CD4-positive, alpha-beta T cell treated with Interleukin-4 for 1 hour (primary cell): ENCODE measurements around the gene TTI1.

Source experiments
- DNase-seq, 2 donors: peaks; one replicate each; pipeline ENCODE4 v3.0.0-alpha.2; 2020 to 2022

Gene TTI1

DNA sequence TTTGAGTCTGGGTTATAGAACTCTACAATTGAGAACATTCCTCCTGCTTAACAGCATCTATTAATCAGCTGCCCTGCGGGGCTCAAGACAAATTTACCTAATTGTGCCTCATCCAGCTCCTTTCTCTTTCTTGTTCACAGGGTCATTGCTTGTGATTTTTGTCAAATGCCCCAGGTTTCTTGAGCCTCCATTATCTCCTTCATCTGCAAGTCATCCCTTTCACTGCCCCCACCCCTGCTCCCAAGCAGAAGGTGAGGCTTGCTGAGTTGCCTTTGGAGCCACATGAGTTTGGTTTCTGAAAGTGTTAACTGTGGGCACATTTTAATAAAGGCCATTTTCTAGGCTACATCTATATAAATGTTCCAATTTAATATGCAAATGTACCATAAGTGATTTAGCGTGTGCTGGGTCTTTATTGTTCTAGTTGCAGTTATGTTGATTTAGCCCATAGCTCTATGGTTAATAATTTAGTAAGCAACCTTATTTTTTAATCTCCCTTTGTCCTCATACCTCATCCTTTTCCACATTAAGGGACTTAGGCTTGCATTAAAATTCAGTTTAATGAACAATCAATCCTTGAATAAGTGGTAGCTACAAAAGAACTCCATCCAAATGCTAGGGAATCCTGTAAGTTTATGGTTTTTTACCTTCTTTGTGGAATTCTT is 74.3 kb downstream of the TTI1 start:
- no peak for DNase-seq

DNA sequence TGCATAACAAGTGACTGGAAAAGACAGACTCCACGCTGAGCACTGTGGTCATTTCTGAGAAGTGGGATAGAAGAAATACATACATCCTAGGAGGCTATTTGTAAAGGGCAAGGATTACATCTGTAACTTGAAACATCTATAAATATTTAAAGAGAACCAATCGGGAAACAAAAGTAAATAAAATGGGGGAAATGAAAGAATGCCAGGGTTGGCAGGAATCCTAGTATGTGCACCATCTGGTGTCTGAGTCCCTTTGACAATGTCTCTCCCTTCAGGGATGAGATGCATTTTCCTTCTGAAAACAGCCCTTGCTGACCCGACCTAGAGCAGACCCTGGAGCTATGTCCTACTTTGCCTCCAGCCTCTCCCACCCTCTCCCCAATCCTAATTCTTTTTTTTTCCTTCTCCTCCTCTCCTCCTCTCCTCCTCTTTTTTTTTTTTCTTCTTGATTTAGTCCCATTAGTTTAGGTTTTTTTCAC is 77.1 kb downstream of the TTI1 start:
- no peak for DNase-seq

DNA sequence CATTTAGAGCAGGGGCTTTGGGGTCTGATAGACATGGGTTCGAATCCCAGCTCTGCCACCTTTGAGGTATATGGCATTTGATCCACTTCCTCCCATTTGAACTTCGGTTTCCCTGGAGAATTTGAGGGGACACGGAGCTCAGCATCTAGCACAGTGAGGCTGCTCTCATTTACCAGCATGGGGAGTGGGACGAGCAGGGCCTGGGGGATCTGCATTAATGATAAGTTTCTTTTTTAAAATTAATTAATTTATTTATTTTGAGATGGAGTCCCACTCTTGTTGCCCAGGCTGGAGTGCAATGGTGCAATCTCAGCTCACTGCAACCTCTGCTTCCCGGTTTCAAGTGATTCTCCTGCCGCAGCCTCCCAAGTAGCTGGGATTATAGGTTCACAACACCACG is 77.7 kb downstream of the TTI1 start:
- DNase-seq = no peak

DNA sequence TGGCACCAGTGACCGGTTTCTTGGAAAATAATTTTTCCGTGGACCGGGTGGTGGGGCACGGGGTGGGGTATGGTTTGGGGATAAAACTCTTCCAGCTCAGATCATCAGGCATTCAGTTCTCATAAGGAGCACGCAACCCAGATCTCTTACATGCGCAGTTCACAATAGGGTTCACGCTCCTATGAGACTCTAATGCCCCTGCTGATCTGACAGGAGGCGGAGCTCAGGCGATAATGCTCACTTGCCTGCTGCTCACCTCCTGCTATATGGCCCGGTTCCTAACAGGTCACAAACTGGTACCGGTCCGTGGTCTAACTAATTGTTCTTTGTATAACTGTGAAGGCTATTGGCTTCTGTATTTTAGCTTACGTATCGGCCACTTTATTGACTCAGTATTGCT is 78.6 kb downstream of the TTI1 start:
- DNase-seq = no peak

DNA sequence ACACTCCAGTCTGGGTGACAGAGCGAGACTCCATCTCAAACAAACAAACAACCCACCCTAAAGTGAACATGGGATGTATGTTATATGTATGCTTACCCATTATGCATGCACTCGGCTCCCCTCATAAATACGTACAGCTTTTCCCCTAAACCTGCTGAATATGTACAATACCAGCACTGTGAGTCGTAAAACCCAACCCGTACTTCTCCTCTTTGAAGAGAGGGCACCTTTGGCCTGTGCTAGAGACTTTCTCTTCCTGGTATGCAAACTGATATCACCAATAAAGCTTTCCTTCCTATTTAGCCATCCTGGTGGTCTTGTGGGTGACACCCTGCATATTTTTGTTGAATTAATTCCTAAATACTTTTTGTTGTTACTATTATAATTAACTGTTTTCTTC is 79.1 kb downstream of the TTI1 start:
- no peak for DNase-seq

DNA sequence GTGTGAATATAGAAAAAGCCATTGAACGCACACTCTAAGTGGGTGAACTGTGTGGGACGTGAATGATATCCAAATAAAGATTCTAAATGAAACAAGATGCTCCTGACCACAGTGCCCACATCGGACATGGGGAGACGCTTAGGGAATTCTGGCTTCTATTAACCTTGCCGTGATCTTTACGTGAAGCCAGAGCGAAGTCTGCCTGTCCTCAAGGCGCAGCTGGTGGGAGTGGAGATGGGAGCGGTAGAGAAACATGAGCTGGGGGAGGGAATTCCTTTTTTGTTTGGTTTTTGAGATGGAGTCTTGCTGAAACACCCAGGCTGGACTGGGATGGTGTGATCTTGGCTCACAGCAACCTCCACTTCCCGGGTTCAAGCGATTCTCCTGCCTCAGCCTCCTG is 84.3 kb downstream of the TTI1 start:
- no peak for DNase-seq

DNA sequence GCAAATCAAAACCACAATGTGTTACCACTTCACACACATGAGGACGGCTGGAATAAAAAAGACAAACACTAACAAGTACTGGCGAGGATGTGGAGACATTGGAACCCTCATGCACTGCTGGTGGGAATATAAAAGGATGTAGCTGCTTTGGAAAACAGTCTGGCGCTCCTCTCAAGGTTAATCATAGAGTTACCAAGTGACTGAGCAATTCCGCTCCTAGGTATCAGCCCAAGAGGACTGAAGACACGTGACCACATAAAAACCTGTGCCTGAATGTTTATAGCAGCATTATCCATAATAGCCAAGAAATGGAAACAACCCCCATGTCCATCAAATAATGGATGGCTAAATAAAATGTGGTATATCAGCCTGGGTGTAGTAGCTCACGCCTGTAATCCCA is 85.3 kb downstream of the TTI1 start:
- no peak for DNase-seq

DNA sequence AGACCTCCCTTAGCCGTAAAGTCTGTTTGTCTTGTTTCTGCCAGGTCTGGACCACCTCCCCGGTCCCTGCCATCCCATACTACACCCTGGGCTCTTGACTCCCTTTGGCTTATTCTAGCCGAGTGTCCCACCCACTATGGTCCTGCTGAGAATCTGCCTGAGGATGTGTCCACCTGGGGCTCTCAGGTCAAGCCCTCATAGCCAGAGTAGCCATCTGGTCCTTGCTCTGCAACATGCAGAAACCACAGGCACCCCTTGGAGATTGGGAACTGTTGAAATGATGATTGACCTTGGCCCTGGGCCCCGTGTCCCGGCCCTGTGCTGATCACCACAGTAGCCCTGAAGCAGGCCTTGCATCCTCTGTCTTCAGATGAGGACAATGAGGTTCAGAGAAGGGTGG is 86.3 kb downstream of the TTI1 start:
- DNase-seq = no peak

DNA sequence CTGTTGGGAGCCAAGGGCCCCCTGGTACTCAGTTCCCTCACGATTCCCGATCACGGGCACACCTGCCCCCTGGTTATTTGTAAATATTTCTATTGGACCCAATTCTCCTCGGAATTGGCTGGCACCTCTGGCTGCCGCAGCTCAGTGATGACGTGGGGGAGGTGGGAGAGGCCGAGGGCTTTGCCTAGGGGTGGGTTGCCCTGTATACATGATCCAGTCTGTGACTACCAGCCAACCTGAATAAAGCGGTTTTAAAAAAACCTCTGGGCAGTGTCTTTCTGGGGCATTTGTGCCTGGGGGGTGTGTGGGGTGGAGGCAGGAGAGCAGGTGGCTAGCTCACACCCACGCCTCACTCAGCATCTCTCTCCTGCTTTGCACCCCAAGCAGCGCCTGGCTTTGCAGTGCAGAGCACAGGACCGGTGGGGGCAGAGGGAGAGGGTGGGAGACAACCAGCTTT is 88.1 kb downstream of the TTI1 start:
- DNase-seq = no peak

DNA sequence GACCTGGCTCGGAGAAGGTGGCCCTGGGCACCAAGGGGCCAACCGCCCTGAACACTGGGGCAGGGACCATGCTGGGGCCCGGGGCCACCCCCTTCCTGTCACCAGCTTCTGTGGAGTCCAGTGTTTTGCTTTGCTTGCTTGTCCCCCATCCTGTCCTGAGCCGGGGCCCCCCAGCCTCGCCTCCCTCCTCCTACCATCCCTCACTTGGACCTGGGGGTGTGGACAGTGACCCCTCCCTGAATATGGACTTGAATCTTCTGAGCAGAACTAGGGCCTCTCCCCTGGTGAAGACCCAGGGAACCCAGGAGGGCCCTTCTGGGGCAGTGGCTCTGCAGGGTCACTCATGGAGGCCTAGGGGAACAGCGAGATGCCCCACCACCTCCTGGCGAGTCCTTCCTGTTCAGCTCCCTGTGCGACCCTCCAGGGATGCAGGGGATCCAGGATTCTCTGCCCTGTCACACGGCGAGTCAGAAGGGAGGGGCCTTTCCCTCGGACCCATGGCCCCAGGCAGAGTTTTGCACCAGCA is 88.7 kb downstream of the TTI1 start:
- DNase-seq = no peak

DNA sequence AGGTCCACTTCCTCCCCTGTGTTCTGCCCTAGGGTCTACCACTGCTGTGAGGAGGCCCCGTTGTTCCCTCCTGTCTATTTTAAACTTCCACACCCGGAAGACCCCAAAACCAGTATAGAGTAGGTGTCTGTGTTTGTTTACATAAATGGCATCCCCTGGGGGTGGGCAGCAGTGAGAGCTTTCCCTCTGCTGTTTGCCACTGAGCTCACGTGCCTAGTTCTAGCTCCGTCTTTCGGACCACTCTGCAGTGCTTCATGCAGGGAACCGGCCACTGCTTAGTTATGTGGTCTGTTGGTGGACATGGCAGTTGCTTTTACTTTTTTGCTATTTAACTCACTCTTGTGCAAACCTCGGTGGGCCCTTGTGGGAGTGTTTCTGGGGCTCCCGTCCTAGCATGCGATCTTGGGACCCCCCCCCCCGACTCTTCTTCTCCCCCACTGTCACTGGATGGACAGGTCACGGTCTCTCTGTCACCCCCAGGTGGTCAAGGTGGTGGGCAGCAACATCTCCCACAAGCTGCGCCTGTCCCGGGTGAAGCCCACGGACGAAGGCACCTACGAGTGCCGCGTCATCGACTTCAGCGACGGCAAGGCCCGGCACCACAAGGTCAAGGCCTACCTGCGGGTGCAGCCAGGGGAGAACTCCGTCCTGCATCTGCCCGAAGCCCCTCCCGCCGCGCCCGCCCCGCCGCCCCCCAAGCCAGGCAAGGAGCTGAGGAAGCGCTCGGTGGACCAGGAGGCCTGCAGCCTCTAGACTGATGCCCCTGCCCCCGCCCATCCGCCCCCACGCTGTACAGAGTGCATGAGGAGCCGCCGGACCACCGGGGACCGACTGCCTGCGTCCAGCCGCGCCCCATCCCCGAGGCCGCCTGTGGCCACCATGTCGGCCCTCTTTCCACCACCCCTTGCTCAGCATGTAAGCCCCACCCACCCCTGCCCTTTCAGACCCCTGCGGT is 89.5 kb downstream of the TTI1 start:
- DNase-seq = no peak

DNA sequence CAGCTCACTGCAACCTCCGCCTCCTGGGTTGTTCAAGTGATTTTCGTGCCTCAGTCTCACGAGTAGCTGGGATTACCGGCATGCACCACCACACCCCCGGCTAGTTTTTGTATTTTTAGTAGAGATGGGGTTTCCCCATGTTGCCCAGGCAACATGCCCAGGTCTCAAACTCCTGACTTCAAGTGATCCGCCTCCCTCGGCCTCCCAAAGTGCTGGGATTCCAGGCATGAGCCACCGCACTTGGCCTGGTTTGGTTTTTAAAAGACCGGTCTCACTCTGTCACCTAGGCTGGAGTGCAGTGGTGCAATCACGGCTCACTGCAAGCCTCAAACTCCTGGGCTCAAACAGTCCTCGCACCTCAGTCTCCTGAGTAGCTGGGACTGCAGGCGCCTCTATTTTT is 90.2 kb downstream of the TTI1 start:
- no peak for DNase-seq

DNA sequence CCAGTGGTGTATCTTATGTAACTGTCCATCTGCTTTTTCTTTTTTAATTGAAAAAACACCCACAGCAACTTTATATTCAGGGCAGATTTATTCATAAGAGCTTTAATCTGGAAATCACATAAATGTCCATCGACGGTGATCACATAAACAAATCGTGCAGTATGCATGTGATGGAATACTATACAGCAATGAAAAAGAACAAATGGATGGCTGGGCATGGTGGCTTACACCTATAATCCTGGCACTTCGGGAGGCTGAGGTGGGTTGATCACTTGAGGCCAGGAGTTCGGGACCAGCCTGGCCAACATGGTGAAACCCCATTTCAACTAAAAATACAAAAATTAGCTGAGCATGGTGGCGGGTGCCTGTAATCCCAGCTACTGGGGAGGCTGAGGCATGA is 91.3 kb downstream of the TTI1 start:
- DNase-seq = no peak

DNA sequence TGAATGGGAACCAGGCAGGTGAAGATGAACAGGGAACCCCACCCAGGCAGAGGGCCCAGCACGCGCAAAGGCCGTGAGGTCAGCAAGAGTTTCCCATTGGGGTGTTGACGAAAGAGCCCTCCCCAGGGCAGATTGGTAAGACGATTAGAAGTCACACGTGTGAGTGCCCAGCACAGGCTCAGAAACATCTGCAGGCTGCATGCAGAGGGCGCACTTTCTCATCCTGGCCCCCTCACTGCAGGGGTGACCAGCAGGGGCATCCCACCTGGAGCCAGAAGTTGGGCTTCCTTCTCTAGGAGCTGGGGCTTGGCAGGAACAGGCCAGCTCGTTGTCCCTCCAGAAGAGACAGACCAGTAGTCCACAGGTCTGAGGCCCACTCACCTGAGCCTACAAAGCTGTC is 91.9 kb downstream of the TTI1 start:
- DNase-seq = no peak

DNA sequence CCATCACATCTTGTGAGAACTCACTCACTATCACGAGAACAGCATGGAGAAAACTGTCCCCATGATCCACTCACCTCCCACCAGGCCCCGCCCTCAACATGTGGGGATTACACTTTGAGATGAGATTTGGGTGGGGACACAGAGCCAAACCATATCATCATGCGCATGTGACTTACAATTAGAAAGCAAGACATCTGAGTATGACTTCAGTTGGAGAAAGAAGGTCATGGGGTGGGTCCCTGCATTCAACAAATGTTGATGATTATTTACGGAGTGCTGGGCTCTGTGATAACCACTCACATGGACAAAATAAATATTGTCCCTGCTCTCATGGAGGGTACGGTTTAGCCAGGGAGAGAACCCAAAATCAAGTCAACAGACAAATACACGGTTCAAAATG is 92.4 kb downstream of the TTI1 start:
- no peak for DNase-seq

DNA sequence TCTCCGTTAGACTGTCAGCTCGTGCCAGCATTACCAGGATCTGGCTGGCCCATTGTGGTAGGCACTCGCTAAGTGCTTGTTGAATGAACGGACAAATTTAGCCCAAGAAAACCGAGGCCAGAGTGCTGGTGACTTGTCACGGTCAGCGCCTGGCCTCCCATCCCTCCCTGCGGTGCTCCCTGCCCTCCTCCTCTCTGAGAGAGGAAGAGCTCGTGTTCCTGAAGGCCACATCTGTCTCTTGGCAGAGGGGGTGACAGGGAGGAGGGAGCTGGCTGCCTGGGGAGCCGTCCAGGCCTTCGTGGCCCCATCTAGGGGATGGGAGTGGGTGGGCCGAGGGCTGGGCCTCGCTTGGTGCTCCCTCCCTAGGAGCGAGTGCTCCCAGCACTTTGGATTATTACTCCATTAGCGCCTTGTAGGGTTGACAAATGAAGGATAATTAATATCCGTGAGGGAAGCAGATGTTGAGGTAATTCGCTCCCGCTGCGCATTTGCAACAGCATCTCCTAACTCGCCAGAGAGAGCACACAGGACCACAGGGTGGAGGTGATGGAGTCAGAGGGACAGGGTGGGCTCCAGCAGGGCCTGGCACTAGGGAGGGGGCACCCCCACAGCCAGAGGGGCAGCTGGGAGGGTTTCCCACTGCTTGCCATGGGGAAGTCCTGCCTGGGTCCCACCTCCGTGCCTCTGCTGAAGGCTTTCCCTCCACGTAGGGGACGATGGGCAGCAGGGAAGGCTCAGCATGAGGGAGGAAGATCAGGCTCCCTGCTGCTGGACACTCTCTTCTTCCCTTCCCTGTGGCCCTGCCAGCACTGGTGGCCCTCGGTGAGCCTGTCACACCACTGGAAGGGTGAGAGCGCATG is 93.3 kb downstream of the TTI1 start:
- DNase-seq = no peak

DNA sequence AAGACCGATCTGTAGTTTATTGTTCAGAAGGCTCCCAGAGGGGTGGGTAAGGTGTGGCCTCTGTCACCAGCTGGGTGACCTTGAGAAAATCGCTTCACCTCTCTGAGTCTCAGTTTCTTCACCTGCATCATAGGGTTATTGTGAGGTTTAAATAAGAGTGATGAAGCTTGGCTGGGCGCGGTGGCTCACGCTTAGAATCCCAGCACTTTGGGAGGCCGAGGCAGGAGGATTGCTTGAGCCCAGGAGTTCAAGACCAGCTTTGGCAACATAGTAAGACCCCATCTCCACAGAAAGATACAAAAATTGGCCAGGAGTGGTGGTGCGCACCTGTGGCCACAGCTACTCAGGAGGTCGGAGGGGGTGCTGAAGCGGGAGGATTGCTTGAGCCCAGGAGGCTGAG is 94.3 kb downstream of the TTI1 start:
- no peak for DNase-seq

DNA sequence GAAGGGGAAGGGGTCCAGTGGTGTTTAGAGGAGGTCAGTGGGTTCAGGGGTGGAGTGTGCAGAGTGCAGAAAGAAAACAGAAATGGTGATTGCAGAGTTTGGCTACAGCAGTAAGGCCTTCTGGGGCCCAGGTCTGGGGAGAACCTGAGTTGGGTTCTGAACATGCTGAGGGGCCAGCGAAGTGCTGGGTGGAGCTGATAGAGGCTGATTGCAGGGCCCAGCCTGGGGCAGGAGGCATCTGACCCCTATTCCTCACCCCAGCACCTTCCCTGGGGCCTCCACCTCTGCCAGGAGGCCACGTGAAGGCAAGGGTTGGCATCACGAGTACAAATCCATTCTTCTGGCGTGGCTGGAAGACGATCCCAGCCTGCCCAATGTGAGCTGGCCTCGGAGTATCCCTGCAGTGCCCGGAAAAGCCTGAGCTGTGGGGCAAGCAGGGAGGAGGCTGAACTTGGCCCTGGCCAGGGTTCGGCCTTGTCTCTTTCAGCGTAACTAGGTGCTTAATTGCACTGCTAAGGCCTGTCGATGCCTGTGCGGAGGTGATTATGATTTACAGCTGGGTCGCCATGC is 95.0 kb downstream of the TTI1 start:
- DNase-seq = no peak

DNA sequence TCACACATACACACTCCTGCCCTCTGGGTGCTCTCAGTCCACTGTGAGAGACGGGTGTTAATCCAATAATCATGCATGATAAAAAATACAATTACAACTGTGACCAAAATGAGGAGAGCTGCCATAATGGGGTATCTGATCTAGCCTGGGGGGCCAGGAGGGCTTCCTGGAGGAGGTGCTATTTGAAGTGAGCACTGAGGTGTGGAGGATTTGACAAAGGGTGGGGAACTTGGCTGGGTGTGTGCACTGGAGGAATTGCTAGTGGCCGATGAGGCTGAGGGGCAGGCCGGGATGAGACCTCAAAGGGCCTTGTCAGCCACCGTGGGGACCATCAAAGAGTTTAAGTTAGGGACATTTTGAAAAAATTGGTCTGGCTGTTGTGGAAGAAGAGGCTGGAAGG is 95.6 kb downstream of the TTI1 start:
- no peak for DNase-seq

DNA sequence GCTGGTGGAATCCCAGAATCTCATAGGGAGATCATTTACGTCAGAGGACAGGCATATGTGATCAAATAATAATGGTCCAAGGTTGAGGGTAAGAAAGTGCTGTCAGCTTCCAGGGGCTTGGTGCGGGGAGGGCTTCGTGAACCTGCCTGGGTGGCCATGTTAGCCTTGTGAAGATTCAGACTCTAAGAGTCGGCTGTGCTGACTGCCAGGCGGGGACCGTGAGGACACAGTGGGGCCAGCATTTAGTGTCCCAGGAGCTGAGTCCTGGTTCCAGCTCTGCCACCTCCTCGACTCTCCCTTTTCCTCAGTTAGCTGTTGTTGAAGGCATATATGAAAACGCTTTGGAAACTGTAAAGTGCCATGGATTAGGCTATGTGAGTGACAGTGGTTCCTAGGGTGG is 96.8 kb downstream of the TTI1 start:
- DNase-seq = no peak

DNA sequence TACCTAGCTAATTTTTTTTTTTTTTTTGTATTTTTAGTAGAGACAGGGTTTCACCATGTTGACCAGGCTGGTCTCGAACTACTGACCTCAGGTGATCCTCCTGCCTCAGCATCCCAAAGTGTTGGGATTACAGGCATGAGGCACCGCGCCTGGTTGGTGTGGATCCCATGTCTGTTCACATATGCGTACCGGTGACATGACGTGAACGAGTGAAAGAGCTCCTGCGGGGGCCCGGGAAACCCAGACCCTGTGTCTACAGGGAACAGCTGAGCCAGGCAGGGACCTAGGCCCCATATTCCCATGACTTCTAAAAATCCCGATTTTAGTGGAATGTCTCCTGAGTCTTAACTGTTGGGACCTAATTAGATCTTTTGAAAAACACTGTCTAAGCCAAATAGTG is 97.2 kb downstream of the TTI1 start:
- no peak for DNase-seq

DNA sequence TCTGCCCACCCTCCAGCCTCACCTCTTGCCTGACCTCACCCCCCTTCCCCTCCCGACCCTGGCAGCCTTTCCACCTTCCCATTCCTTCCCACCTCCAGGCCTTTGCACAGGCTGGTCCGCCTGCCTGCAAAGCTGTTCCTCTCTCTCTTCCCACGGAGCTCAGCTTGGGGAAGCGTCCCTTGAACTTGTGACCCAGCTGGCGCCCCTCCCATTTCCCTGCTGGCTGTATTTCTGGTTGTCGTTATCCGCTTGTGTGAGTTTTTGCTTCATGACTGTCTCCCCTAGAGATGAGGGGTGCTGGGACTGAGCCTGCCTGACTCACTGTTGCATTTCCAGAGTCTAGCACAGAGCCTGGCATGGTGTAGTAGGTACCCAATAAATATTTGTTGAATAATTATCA is 97.8 kb downstream of the TTI1 start:
- no peak for DNase-seq
